ENCODE results near the gene UBA7.

Gene UBA7

DNA sequence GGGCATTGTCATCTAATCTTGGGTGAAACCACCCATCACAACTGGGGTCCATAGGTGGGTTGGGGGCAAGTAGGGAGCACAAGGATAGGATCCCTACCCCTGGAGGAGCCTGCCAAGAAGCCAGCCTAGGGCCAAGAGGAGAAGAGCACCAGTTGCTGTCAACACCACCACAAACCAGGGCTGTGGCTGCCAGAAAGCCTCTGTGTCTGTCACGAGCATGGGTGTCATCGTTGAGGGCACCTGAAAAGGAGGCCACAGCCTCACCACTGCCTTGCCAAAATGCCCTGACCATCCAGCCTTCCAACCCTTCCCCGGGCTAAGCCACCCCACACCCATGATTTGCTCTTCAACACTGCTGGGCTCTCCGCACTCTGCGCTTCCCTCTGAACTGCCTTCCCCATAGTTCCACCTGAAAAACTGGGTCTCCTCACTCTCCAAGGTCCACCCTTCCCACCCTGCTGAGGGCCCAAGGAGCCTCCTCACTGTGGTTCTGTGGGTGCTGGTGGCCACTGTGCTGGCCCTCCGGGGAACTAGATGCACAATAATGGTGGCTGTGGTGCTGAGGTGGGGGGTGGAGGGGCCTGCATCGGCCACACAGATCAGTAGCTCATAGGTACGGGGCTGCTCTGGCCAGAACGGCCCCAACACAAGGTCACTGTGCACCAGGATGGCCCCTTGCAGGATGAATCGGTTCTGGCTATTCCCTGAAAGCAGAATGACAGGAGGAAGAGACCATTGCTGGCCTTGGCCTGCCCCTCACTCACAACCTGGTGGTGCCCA is 21.2 kb downstream of the UBA7 start:
- Histone ChIP-seq H3K4me3 (ENCODE audit: insufficient read depth, low read length, poor library complexity, severe bottlenecking) (no peak overlapping the region), H3K27me3 (ENCODE audit: low read length) (no peaks in the 10 kb centered on the region), H3K9me2 (replicated peaks; ENCODE audit: insufficient read depth, low read length) (no peaks in the 10 kb centered on the region), H4K20me1 (ENCODE audit: low read depth, low read length) (no peaks in the 10 kb centered on the region), H3K9ac (ENCODE audit: low read length) (no peak overlapping the region), H2AFZ (ENCODE audit: low read depth, low read length, severe bottlenecking) (no peak overlapping the region), H3K36me3 (ENCODE audit: low read length) (no peaks in the 10 kb centered on the region), H3F3A (ENCODE audit: insufficient read depth) (no peaks in the 10 kb centered on the region), H3K27ac (ENCODE audit: low read depth, low read length) (no peak overlapping the region), H3K79me2 (ENCODE audit: insufficient read depth, low read length) (no peaks in the 10 kb centered on the region), H3K4me2 (ENCODE audit: low read depth, low read length, poor library complexity, severe bottlenecking) (no peak overlapping the region), H3K9me3 (ENCODE audit: insufficient read depth, low read length) (no peaks in the 10 kb centered on the region)
- TF ChIP-seq EZH2phosphoT487 (conservative IDR thresholded peaks at IDR 0.05; ENCODE audit: low read length) = no peak

DNA sequence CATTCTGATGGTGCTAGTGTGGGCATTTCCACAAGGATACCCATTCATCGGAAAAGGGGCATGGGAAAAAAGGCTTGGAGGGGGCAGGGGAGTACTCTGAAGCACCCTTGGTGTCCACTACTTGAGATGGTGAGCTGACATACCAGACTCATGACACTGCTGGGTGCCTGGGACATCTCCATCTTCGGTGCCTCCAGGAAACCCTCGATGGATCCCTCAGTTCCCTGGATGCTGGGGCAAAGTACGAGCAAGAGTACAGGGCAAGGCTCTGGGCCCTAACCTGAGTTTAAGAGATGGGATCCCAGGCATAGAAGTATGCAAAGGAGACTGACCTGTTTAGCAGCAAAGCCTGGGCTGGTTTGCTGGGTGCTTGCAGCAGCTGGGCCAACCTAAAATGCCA is 22.2 kb downstream of the UBA7 start:
- no peaks in the 10 kb centered on the region for H4K20me1 ChIP-seq (ENCODE audit: low read depth, low read length)
- no peak overlapping the region for H3K27ac ChIP-seq (ENCODE audit: low read depth, low read length)
- H3F3A ChIP-seq (ENCODE audit: insufficient read depth) = no peaks in the 10 kb centered on the region
- no peaks in the 10 kb centered on the region for H3K36me3 ChIP-seq (ENCODE audit: low read length)
- H3K27me3 ChIP-seq (ENCODE audit: low read length) = no peaks in the 10 kb centered on the region
- H3K79me2 ChIP-seq (ENCODE audit: insufficient read depth, low read length) = no peaks in the 10 kb centered on the region
- no peak overlapping the region for H3K4me2 ChIP-seq (ENCODE audit: low read depth, low read length, poor library complexity, severe bottlenecking)
- H2AFZ ChIP-seq (ENCODE audit: low read depth, low read length, severe bottlenecking) = no peak overlapping the region
- H3K9me3 ChIP-seq (ENCODE audit: insufficient read depth, low read length) = no peaks in the 10 kb centered on the region
- H3K9ac ChIP-seq (ENCODE audit: low read length) = no peak overlapping the region
- no peak overlapping the region for H3K4me3 ChIP-seq (ENCODE audit: insufficient read depth, low read length, poor library complexity, severe bottlenecking)
- TF ChIP-seq, protein P1, sequence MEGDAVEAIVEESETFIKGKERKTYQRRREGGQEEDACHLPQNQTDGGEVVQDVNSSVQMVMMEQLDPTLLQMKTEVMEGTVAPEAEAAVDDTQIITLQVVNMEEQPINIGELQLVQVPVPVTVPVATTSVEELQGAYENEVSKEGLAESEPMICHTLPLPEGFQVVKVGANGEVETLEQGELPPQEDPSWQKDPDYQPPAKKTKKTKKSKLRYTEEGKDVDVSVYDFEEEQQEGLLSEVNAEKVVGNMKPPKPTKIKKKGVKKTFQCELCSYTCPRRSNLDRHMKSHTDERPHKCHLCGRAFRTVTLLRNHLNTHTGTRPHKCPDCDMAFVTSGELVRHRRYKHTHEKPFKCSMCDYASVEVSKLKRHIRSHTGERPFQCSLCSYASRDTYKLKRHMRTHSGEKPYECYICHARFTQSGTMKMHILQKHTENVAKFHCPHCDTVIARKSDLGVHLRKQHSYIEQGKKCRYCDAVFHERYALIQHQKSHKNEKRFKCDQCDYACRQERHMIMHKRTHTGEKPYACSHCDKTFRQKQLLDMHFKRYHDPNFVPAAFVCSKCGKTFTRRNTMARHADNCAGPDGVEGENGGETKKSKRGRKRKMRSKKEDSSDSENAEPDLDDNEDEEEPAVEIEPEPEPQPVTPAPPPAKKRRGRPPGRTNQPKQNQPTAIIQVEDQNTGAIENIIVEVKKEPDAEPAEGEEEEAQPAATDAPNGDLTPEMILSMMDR (IDR thresholded peaks at IDR 0.05; ENCODE audit: insufficient read depth, low read length, poor library complexity, severe bottlenecking) = no peak
- no peak for TF ChIP-seq EZH2phosphoT487 (conservative IDR thresholded peaks at IDR 0.05; ENCODE audit: low read length)
- no peaks in the 10 kb centered on the region for H3K9me2 ChIP-seq (replicated peaks; ENCODE audit: insufficient read depth, low read length)

DNA sequence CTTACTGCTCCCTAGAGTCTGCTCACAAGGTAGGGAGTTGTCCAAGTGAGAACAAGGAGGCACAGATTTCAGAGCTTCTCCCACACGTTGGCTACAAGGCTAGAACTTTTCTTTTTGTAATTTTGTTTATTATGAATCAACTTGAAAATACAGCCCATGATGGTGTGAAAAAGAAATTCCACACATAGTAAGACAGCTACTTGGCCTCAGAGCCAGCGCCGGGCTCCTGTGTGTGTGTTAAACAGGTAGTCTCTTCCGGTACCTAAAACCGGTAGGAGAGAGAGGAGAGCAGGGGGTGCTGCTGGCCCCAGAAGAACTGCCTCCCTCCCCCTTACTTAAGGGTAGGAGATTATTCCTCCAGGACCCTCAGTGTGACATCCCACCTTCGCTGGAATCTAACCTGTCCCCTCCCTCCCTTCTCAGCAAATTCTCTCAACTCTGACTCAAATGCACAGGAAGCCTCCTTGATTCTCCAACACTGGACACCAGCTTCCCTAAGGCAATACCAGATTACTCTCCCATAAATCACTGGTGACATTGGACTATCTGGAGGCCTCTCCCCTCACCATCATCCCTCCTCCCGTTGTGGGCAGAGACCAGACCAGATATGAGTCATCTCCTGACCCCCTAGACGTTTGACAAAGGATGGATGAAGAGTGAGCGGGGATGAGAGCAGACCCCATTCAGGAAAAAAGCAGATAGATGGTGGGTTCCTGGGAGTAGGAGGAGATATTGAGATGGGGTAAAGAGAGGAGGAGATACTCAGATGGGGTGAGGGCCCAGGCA is 22.9 kb downstream of the UBA7 start:
- Histone ChIP-seq H3K4me3 (ENCODE audit: insufficient read depth, low read length, poor library complexity, severe bottlenecking) (no peak overlapping the region), H3K4me2 (ENCODE audit: low read depth, low read length, poor library complexity, severe bottlenecking) (no peak overlapping the region), H3F3A (ENCODE audit: insufficient read depth) (no peaks in the 10 kb centered on the region), H2AFZ (ENCODE audit: low read depth, low read length, severe bottlenecking) (no peak overlapping the region), H3K27ac (ENCODE audit: low read depth, low read length) (no peak overlapping the region), H3K27me3 (ENCODE audit: low read length) (no peaks in the 10 kb centered on the region), H3K79me2 (ENCODE audit: insufficient read depth, low read length) (peaks cover 2% of the 10 kb centered on the region; the same call in 1 of the 2 replicates), H4K20me1 (ENCODE audit: low read depth, low read length) (no peaks in the 10 kb centered on the region), H3K9me2 (replicated peaks; ENCODE audit: insufficient read depth, low read length) (no peaks in the 10 kb centered on the region), H3K36me3 (ENCODE audit: low read length) (no peaks in the 10 kb centered on the region), H3K9ac (ENCODE audit: low read length) (no peak overlapping the region), H3K9me3 (ENCODE audit: insufficient read depth, low read length) (no peaks in the 10 kb centered on the region)
- no peak for TF ChIP-seq EZH2phosphoT487 (conservative IDR thresholded peaks at IDR 0.05; ENCODE audit: low read length)
- TF ChIP-seq, protein P1 (IDR thresholded peaks at IDR 0.05; ENCODE audit: insufficient read depth, low read length, poor library complexity, severe bottlenecking) = no peak

DNA sequence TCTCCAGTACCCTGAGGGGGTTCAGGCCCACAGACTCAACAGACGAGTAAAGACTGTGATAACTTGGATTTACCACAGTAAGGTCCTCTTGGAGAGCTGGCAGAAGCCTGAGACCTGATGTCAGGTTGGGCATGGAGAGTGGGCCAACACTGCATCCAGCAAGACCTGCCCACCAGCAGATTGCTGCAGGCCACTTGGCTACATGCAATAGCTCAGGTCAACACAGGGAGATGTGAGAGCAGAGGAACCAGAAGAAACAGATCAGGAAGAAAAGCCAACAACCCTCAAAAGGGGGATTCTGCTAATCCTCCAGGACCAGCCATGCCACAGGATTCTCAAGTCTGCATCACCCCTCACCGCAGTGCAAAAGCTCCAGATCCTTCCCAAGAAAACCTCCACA is 25.7 kb downstream of the UBA7 start:
- Histone ChIP-seq H3K79me2 (ENCODE audit: insufficient read depth, low read length) (peaks cover 18% of the 10 kb centered on the region), H3K27ac (ENCODE audit: low read depth, low read length) (no peak overlapping the region), H3K9me2 (replicated peaks; ENCODE audit: insufficient read depth, low read length) (no peaks in the 10 kb centered on the region), H3K4me2 (ENCODE audit: low read depth, low read length, poor library complexity, severe bottlenecking) (no peak overlapping the region), H3K4me3 (ENCODE audit: insufficient read depth, low read length, poor library complexity, severe bottlenecking) (no peak overlapping the region), H3K9me3 (ENCODE audit: insufficient read depth, low read length) (no peaks in the 10 kb centered on the region), H3K9ac (ENCODE audit: low read length) (no peak overlapping the region), H2AFZ (ENCODE audit: low read depth, low read length, severe bottlenecking) (no peak overlapping the region), H3K36me3 (ENCODE audit: low read length) (no peaks in the 10 kb centered on the region), H4K20me1 (ENCODE audit: low read depth, low read length) (no peaks in the 10 kb centered on the region), H3F3A (ENCODE audit: insufficient read depth) (no peaks in the 10 kb centered on the region), H3K27me3 (ENCODE audit: low read length) (no peaks in the 10 kb centered on the region)
- TF ChIP-seq, protein P1 (IDR thresholded peaks at IDR 0.05; ENCODE audit: insufficient read depth, low read length, poor library complexity, severe bottlenecking) = no peak
- TF ChIP-seq EZH2phosphoT487 (conservative IDR thresholded peaks at IDR 0.05; ENCODE audit: low read length) = no peak

All from SU-DHL-6 (cell line).